Sigmoid colon (tissue), 4 donors: ENCODE results near the gene SOCS7.

Experiments
- EP300 ChIP-seq, 4 donors: sonication (generic); formaldehyde crosslinking; IDR thresholded peaks; one replicate each; pipeline ENCODE4 v1.6.1; 2017; ENCODE audit warnings: antibody characterized with exemption in 4 of 4
- POLR2A ChIP-seq, 2 donors: fragments of 450-650 bp; IDR thresholded peaks; one replicate each; pipeline ENCODE4 v1.6.1; 2016; ENCODE audit warnings: antibody characterized with exemption in 2 of 2, mild to moderate bottlenecking in 2 of 2, moderate library complexity in 2 of 2
- TF ChIP-seq, protein P1 (sequence below), 4 experiments: fragments of 450-650 bp in 3 of 4; fragments of 200-600 bp in 1 of 4; IDR thresholded peaks; one replicate each; pipeline ENCODE4 v1.5.1; 2016 to 2019; ENCODE audit warnings: antibody characterized with exemption in 4 of 4, mild to moderate bottlenecking in 3 of 4, moderate library complexity in 2 of 4

DNA sequence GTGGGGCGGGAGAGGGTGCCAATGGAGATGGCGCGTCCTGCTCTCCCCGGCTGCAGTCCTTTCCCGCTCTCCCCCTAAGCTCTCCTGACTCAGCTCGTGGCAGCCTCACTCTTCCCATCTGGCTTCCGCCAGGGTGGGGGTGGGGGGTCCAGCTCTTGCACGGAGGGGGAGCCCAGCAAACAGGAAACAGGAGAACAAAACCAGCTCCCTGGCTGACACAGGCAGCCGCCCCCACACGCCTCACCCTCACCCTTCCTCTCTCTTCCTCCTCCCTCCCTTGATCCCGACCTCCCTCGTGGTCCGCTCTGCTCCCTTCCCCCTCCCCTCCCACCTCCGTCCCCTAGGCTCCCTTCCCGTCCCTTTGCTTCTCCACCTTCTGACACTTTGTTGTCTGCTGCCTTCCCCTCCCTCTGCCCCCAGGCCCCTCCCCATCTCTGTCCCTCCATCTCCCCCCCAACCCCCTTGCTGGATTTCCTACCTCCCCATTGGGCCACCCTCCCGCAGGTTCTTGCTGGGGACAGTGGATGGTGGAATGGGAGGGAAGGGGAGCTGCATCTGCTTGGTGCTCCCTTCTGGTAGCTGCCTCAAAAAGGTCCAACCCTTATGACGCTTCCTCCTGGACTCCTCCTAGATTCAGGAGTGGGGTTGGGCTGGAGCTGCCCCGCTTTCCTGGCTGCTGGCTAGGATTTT is 100.3 kb downstream of the SOCS7 start:
- TF ChIP-seq EP300 (IDR thresholded peaks at IDR 0.05) (no peak), POLR2A (IDR thresholded peaks at IDR 0.05) (no peak)
- TF ChIP-seq, protein P1, sequence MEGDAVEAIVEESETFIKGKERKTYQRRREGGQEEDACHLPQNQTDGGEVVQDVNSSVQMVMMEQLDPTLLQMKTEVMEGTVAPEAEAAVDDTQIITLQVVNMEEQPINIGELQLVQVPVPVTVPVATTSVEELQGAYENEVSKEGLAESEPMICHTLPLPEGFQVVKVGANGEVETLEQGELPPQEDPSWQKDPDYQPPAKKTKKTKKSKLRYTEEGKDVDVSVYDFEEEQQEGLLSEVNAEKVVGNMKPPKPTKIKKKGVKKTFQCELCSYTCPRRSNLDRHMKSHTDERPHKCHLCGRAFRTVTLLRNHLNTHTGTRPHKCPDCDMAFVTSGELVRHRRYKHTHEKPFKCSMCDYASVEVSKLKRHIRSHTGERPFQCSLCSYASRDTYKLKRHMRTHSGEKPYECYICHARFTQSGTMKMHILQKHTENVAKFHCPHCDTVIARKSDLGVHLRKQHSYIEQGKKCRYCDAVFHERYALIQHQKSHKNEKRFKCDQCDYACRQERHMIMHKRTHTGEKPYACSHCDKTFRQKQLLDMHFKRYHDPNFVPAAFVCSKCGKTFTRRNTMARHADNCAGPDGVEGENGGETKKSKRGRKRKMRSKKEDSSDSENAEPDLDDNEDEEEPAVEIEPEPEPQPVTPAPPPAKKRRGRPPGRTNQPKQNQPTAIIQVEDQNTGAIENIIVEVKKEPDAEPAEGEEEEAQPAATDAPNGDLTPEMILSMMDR (IDR thresholded peaks at IDR 0.05) = no peak
